ENCODE measurements around the gene PLA2G2E.
"Not testable (repeated sequence)": the region's sequence is repeated elsewhere in the genome, so short reads cannot be mapped to it uniquely, and the experiment has no call there.

Gene PLA2G2E

GRCh38 chr1:19940486-19941205 is 17.2 kb upstream of the PLA2G2E start:
- DNase-seq (ENCODE audit: low read depth): no peak
- TF ChIP-seq CTCF (IDR thresholded peaks at IDR 0.05; ENCODE audit: low read depth, low read length): no peak
- H3K4me3 ChIP-seq (ENCODE audit: low read depth, low read length): no peak overlapping the region

GRCh38 chr1:19938472-19938871 is 15.1 kb upstream of the PLA2G2E start:
- TF ChIP-seq MYC (IDR thresholded peaks at IDR 0.05; ENCODE audit: low read depth, low read length) (no peak), POLR2A (IDR thresholded peaks at IDR 0.05; ENCODE audit: extremely low read depth, insufficient read length) (no peak), CTCF (IDR thresholded peaks at IDR 0.05; ENCODE audit: low read depth, low read length) (no peak), MAX (IDR thresholded peaks at IDR 0.05; ENCODE audit: low read depth, low read length) (no peak)
- no peak for DNase-seq (ENCODE audit: low read depth)
- no peak overlapping the region for H3K4me3 ChIP-seq (ENCODE audit: low read depth, low read length)

GRCh38 chr1:19936061-19936750 is 12.8 kb upstream of the PLA2G2E start:
- TF ChIP-seq CTCF (IDR thresholded peaks at IDR 0.05; ENCODE audit: low read depth, low read length): no peak
- no peak for TF ChIP-seq MAX (IDR thresholded peaks at IDR 0.05; ENCODE audit: low read depth, low read length)
- no peak for TF ChIP-seq MYC (IDR thresholded peaks at IDR 0.05; ENCODE audit: low read depth, low read length)
- TF ChIP-seq POLR2A (IDR thresholded peaks at IDR 0.05; ENCODE audit: extremely low read depth, insufficient read length): no peak
- DNase-seq (ENCODE audit: low read depth): peak; percentile 10
- no peak overlapping the region for H3K4me3 ChIP-seq (ENCODE audit: low read depth, low read length)

- TF ChIP-seq CTCF (IDR thresholded peaks at IDR 0.05; ENCODE audit: low read depth, low read length) (no peak), POLR2A (IDR thresholded peaks at IDR 0.05; ENCODE audit: extremely low read depth, insufficient read length) (no peak), MYC (IDR thresholded peaks at IDR 0.05; ENCODE audit: low read depth, low read length) (no peak), MAX (IDR thresholded peaks at IDR 0.05; ENCODE audit: low read depth, low read length) (no peak)
These were observed 10.9 kb upstream of the PLA2G2E start for GRCh38 chr1:19934336-19934735.

GRCh38 chr1:19932866-19933265 is 9.4 kb upstream of the PLA2G2E start:
- TF ChIP-seq MYC (IDR thresholded peaks at IDR 0.05; ENCODE audit: low read depth, low read length) (no peak), CTCF (IDR thresholded peaks at IDR 0.05; ENCODE audit: low read depth, low read length) (no peak), POLR2A (IDR thresholded peaks at IDR 0.05; ENCODE audit: extremely low read depth, insufficient read length) (no peak), MAX (IDR thresholded peaks at IDR 0.05; ENCODE audit: low read depth, low read length) (no peak)
- no peak for DNase-seq (ENCODE audit: low read depth)
- no peak overlapping the region for H3K4me3 ChIP-seq (ENCODE audit: low read depth, low read length)

More at GRCh38 chr1:19934336-19934735, 10.9 kb upstream of the PLA2G2E start:
- no peak overlapping the region for H3K4me3 ChIP-seq (ENCODE audit: low read depth, low read length)
- DNase-seq (ENCODE audit: low read depth): no peak

- not testable (repeated sequence) for DNase-seq (ENCODE audit: low read depth); H3K4me3 ChIP-seq (ENCODE audit: low read depth, low read length)
These were observed 3.7 kb upstream of the PLA2G2E start for GRCh38 chr1:19927130-19927421.

All from NB4 (cell line).